SJSA1 (cell line): Measurements from ENCODE around the gene CRMP1. TPM values are rescaled to one million over a fixed set of nuclear protein-coding genes. Genes with fewer than 3 reads are reported as not detected.
"Not testable (repeated sequence)": the region's sequence is repeated elsewhere in the genome, so short reads cannot be mapped to it uniquely, and the experiment has no call there.

Experiments
- DNase-seq, 2 experiments: peaks; one replicate each; pipeline ENCODE4 v3.0.0-alpha.2; 2015 to 2020; ENCODE audit warnings: low spot score in 2 of 2, low read depth in 1 of 2
- H3K27ac ChIP-seq: fragments of 250-450 bp; sonication (Bioruptor Pico); 2 replicates; pipeline ENCODE4 v1.5.1; 2020; ENCODE audit warnings: mild to moderate bottlenecking, moderate library complexity
- H3K27me3 ChIP-seq: fragments of 250-450 bp; sonication (Bioruptor Pico); replicated peaks from 2 replicates; pipeline ENCODE4 v1.5.1; 2020; ENCODE audit warnings: mild to moderate bottlenecking, moderate library complexity
- H3K36me3 ChIP-seq: fragments of 250-450 bp; sonication (Bioruptor Pico); 2 replicates; pipeline ENCODE4 v1.5.1; 2020; ENCODE audit warnings: mild to moderate bottlenecking
- H3K4me1 ChIP-seq: fragments of 250-450 bp; sonication (Bioruptor Pico); replicated peaks from 2 replicates; pipeline ENCODE4 v1.6.1; 2021; ENCODE audit warnings: mild to moderate bottlenecking
- H3K4me3 ChIP-seq: fragments of 250-450 bp; sonication (Bioruptor Pico); 2 replicates; pipeline ENCODE4 v1.5.1; 2020; ENCODE audit warnings: mild to moderate bottlenecking
- H3K9me3 ChIP-seq: fragments of 250-450 bp; sonication (Bioruptor Pico); replicated peaks from 2 replicates; pipeline ENCODE4 v1.5.1; 2020; ENCODE audit warnings: mild to moderate bottlenecking
- total RNA-seq: library from RNA; depleted of rRNA; stranded (reverse); fragments of >200 nt; shearing (Covaris generic); gene quantifications from 2 replicates; pipeline ENCODE4 v1.2.3, GENCODE V29; 2014

CRMP1 gene
- total RNA-seq, 1 experiment from 2014 or later, result not detected

DNA sequence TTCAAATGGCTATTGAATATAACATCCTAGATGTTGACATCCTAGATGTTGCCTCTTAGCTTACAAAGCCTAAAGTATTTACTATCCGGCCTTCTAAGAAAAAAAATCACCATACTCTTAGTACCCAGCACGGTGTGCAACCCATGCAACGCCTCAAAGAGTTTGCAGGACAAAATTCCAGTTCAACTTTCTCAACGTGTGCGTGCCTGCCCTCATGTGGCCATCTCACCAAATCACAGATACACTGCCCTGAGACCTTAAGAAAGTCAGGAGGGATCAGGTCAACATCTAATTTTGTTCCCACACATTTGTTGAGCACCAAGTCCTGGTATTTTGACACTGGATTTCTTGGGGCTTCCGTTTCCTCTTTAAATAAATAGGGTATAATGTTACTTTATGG lies 68.3 kb downstream of the CRMP1 start:
- H3K27me3 ChIP-seq, result no peaks in the 10 kb centered on the region
- H3K4me3 ChIP-seq, result no peak overlapping the region
- no peaks in the 10 kb centered on the region for H3K9me3 ChIP-seq
- DNase-seq, result peak in 1 of 2 experiments; percentile 4
- peaks cover 8% of the 10 kb centered on the region; the same call in 1 of the 2 replicates for H3K36me3 ChIP-seq
- H3K27ac ChIP-seq, result no peak overlapping the region
- H3K4me1 ChIP-seq, result no peaks in the 10 kb centered on the region; the same call in 1 of the 2 replicates

- H3K4me3 ChIP-seq, result no peak overlapping the region
- H3K27ac ChIP-seq, result no peak overlapping the region
- peaks cover 8% of the 10 kb centered on the region; the same call in 1 of the 2 replicates for H3K36me3 ChIP-seq
- no peaks in the 10 kb centered on the region for H3K4me1 ChIP-seq
- no peak for DNase-seq
- no peaks in the 10 kb centered on the region for H3K9me3 ChIP-seq
- H3K27me3 ChIP-seq, result no peaks in the 10 kb centered on the region
Measured at GRCh38 chr4:5824227-5824626, 68.7 kb downstream of the CRMP1 start.

DNA sequence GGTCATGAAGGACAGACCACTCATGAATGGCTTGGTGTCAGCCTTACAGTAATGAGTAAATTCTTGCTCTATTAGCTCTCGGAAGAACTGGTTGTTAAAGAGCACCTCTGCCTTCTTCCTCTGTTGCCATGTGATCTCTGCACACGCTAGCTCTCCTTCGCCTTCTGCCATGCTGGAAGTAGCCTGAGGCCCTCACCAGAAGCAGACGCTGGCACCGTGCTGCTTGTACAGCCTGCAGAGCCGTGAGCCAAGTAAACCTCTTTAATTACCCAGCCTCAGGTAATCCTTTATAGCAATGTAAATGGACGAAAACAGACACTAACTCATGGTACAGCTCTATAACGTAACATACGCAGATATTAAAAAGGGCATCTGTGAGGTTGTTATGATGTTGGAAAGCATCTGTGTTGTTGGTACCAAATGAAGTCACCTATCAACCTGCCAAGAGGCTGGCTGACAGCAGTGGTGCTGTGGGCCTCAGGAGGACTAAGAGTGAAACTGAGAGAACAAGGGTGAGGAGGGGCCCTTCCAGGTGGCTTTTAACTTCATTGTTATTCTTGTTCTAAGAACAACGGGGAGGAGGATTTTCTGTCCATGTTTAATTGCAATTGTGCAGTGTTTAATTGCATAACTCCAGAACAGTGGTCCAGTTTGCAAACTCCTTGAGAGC lies 69.2 kb downstream of the CRMP1 start:
- Histone ChIP-seq H3K4me1 (no peaks in the 10 kb centered on the region), H3K9me3 (no peaks in the 10 kb centered on the region), H3K4me3 (no peak overlapping the region), H3K27ac (no peak overlapping the region), H3K36me3 (peaks cover 8% of the 10 kb centered on the region; the same call in 1 of the 2 replicates), H3K27me3 (no peaks in the 10 kb centered on the region)
- DNase-seq, result no peak

DNA sequence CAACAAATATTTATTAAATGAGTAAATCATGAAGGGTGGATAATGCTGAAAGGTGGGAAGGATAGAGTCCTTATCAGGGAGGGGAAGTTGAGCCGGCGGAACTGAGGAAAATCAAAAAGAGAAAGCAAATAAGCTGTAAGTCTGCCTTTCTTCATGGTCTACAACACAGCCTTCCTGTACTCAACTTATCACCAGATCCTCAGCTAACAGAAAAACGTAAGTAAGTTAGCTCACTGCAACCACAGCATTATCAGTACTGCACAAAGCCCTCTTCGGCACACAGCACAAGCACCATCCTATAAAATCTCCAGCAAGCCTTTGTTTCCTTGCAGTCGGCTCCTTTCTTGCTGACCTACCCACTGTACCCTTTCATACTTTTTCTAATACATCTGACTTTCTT lies 70.3 kb downstream of the CRMP1 start:
- H3K4me3 ChIP-seq, result no peak overlapping the region
- H3K27ac ChIP-seq, result no peak overlapping the region
- no peaks in the 10 kb centered on the region for H3K4me1 ChIP-seq
- DNase-seq, result no peak
- H3K36me3 ChIP-seq, result peaks cover 8% of the 10 kb centered on the region; the same call in 1 of the 2 replicates
- no peaks in the 10 kb centered on the region for H3K9me3 ChIP-seq
- H3K27me3 ChIP-seq, result no peaks in the 10 kb centered on the region

DNA sequence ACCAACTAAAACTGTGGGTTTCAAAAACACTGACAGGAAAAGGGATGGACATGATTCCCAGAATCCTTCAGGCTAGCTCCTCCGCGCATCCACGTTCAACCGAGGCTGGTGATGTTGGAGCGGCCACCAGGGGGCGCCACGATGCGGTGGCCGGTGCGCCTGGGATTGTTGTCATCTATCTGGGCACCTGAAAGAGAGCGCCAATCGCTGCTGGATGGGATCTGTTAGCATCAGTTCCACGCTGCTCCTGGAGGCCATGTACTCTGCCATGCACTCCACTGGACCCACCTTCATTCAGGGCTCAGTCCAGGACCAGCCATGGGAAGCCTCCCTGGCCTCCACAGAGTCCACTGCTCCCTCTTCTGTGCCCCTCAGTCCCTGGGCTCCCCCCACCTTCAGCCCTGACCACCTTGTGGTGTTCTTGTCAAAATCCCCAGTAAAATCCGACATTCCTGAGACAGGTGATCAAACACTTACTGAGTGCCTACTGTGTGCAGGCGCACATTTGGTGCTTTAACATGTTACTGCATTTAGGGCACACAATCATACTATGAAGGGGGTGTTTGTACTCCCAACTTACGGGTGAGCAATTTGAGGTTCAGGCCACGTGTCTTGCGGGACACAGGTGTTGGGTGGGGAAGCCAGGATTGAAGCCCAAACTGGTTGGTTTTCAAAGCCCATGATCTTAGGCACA lies 71.1 kb downstream of the CRMP1 start:
- no peak for DNase-seq
- no peaks in the 10 kb centered on the region for H3K4me1 ChIP-seq
- H3K36me3 ChIP-seq, result peaks cover 8% of the 10 kb centered on the region; the same call in 1 of the 2 replicates

GRCh38 chr4:5816851-5817375 lies 76.0 kb downstream of the CRMP1 start:
- no peak overlapping the region for H3K27ac ChIP-seq

More for the DNA sequence above, 71.1 kb downstream of the CRMP1 start:
- Histone ChIP-seq H3K27me3 (no peaks in the 10 kb centered on the region), H3K4me3 (no peak overlapping the region), H3K9me3 (no peaks in the 10 kb centered on the region), H3K27ac (no peak overlapping the region)

GRCh38 chr4:5816101-5816500 lies 76.8 kb downstream of the CRMP1 start:
- peaks cover 2% of the 10 kb centered on the region for H3K36me3 ChIP-seq
- no peak for DNase-seq
- no peaks in the 10 kb centered on the region for H3K27me3 ChIP-seq
- no peak overlapping the region for H3K27ac ChIP-seq
- no peaks in the 10 kb centered on the region for H3K4me1 ChIP-seq
- H3K4me3 ChIP-seq, result no peak overlapping the region
- no peaks in the 10 kb centered on the region for H3K9me3 ChIP-seq

More at GRCh38 chr4:5816851-5817375, 76.0 kb downstream of the CRMP1 start:
- H3K4me1 ChIP-seq, result no peaks in the 10 kb centered on the region
- no peak for DNase-seq
- no peaks in the 10 kb centered on the region for H3K27me3 ChIP-seq
- peaks cover 8% of the 10 kb centered on the region for H3K36me3 ChIP-seq
- H3K4me3 ChIP-seq, result no peak overlapping the region
- H3K9me3 ChIP-seq, result no peaks in the 10 kb centered on the region

- Histone ChIP-seq H3K4me3 (no peak overlapping the region), H3K4me1 (no peaks in the 10 kb centered on the region), H3K27me3 (no peaks in the 10 kb centered on the region), H3K27ac (no peak overlapping the region), H3K9me3 (no peaks in the 10 kb centered on the region), H3K36me3 (no peaks in the 10 kb centered on the region; the same call in none of the 2 replicates)
- DNase-seq, result no peak
Measured at GRCh38 chr4:5815641-5816040, 77.2 kb downstream of the CRMP1 start.

DNA sequence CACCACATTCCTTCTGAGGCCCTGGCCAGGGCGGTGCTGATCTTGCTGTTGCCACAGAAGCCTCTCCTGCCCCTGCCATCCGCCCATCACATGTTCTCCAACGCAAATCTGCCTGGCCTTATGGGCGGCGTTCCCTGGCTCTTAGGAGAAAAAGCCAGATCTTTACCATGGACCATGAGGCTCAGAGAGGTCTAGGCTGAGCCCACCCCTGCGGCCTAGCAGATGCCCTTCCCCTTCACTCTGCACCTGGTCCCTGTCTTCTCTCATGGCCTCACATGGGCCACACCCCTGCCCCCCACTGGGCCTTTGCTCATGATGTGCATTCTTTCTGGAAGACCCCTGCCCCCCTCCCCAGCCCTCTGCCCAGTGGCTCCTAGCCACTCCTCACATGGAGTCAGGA lies 78.5 kb downstream of the CRMP1 start:
- Histone ChIP-seq H3K27me3 (no peaks in the 10 kb centered on the region), H3K4me1 (no peaks in the 10 kb centered on the region), H3K4me3 (no peak overlapping the region), H3K27ac (no peak overlapping the region), H3K36me3 (peaks cover 4% of the 10 kb centered on the region), H3K9me3 (no peaks in the 10 kb centered on the region)
- no peak for DNase-seq

- Histone ChIP-seq H3K36me3 (peaks cover 4% of the 10 kb centered on the region), H3K27me3 (no peaks in the 10 kb centered on the region), H3K4me1 (no peaks in the 10 kb centered on the region), H3K4me3 (no peak overlapping the region), H3K27ac (no peak overlapping the region), H3K9me3 (no peaks in the 10 kb centered on the region)
- no peak for DNase-seq
Measured at GRCh38 chr4:5813882-5814255, 79.0 kb downstream of the CRMP1 start.

DNA sequence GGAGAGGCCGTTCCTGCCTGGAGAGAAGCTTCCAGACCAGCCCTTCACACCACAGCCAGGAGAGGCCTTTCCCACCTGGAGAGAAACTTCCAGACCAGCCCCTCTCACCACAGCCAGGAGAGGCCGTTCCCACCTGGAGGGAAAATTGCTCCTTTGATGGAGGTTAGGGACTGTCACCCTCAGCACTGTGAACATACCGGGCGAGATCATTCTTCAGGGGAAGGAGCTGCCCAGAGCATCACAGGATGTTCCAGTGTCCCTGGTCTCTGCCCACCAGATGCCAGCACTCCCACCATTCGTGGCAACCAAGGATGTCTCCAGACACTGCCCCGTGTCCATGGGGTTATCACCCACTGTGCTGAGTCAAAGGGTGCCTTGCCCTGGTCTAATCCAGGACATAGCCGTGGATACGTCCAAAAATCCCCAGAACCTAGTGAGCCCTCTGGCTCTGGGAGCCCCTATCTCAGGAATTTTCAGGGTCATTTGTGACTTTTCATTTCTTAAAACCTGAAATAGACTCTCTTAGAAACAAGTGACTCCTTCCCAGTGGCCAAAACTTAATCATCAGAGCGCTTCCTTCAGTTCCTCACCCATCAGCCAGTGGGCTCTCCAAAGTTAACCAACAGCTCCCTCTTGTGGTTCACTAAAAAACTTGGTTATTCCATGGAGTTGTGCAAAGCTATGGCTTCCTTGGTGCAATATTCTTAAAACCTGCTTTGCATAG lies 80.2 kb downstream of the CRMP1 start:
- Histone ChIP-seq H3K4me1 (no peaks in the 10 kb centered on the region), H3K27ac (no peak overlapping the region), H3K4me3 (no peak overlapping the region), H3K27me3 (no peaks in the 10 kb centered on the region), H3K36me3 (peaks cover 4% of the 10 kb centered on the region), H3K9me3 (no peaks in the 10 kb centered on the region)
- DNase-seq, result peak in 1 of 2 experiments; percentile 14

DNA sequence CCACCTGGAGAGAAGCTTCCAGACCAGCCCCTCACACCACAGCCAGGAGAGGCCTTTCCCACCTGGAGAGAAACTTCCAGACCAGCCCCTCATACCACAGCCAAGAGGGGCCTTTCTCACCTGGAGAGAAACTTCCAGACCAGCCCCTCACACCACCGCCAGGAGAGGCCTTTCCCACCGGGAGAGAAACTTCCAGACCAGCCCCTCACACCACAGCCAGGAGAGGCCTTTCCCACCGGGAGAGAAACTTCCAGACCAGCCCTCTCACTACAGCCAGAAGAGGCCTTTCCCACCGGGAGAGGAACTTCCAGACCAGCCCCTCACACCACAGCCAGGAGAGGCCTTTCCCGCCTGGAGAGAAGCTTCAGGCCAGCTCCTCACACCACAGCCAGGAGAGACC lies 80.8 kb downstream of the CRMP1 start:
- not testable (repeated sequence) for H3K27me3 ChIP-seq, H3K9me3 ChIP-seq, H3K27ac ChIP-seq, H3K4me3 ChIP-seq, H3K4me1 ChIP-seq, H3K36me3 ChIP-seq, DNase-seq

- Histone ChIP-seq H3K27me3 (no peaks in the 10 kb centered on the region), H3K4me3 (no peak overlapping the region), H3K9me3 (no peaks in the 10 kb centered on the region), H3K36me3 (peaks cover 4% of the 10 kb centered on the region), H3K4me1 (no peaks in the 10 kb centered on the region), H3K27ac (no peak overlapping the region)
- DNase-seq, result no peak
Measured at GRCh38 chr4:5810770-5811430, 82.0 kb downstream of the CRMP1 start.
